GM23338 (cell line): ENCODE results near the gene LMO7. TPM values are rescaled to one million over a fixed set of nuclear protein-coding genes. Genes with fewer than 3 reads are reported as not detected.

Experiments used
- ATAC-seq: fragments of 200-7000 bp; cut with Tn5 transposase; 3 replicates; pipeline ENCODE4 v1.9.1; 2020
- DNase-seq: peaks from one replicate; pipeline ENCODE4 v3.0.0-alpha.2; 2015; ENCODE audit warnings: low spot score
- H2AFZ ChIP-seq: fragments of 200-600 bp; sonication (generic); 2 replicates; pipeline ENCODE4 v1.8.0; 2016; ENCODE audit warnings: antibody characterized with exemption, mild to moderate bottlenecking, moderate library complexity
- H3F3A ChIP-seq: fragments of 200-600 bp; sonication (generic); replicated peaks from 2 replicates; pipeline ENCODE4 v1.8.0; 2017; ENCODE audit warnings: antibody characterized with exemption, mixed run types, low read depth
- H3K27ac ChIP-seq: fragments of 200-600 bp; sonication (generic); 2 replicates; pipeline ENCODE4 v1.6.1; 2016; ENCODE audit warnings: low read depth
- H3K27me3 ChIP-seq: fragments of 200-600 bp; sonication (generic); 2 replicates; pipeline ENCODE4 v1.8.0; 2016; ENCODE audit warnings: mild to moderate bottlenecking, mixed run types, moderate library complexity; ENCODE audit not compliant: insufficient read depth
- H3K36me3 ChIP-seq: fragments of 200-600 bp; sonication (generic); 2 replicates; pipeline ENCODE4 v1.8.0; 2016; ENCODE audit warnings: mild to moderate bottlenecking; ENCODE audit not compliant: insufficient read depth
- H3K4me1 ChIP-seq: fragments of 200-600 bp; sonication (generic); 2 replicates; pipeline ENCODE4 v1.8.0; 2016; ENCODE audit warnings: mild to moderate bottlenecking, moderate library complexity; ENCODE audit not compliant: insufficient read depth
- H3K4me2 ChIP-seq: fragments of 200-600 bp; sonication (generic); 2 replicates; pipeline ENCODE4 v1.7.1; 2017; ENCODE audit warnings: mixed run types
- H3K4me3 ChIP-seq: fragments of 200-600 bp; sonication (generic); 2 replicates; pipeline ENCODE4 v1.6.1; 2016; ENCODE audit warnings: mixed run types
- H3K79me2 ChIP-seq: fragments of 200-600 bp; sonication (generic); replicated peaks from 2 replicates; pipeline ENCODE4 v1.8.0; 2017; ENCODE audit warnings: mild to moderate bottlenecking; ENCODE audit not compliant: insufficient read depth
- H3K9me2 ChIP-seq: fragments of 200-600 bp; sonication (generic); 2 replicates; pipeline ENCODE4 v1.8.0; 2017; ENCODE audit not compliant: insufficient read depth
- H4K20me1 ChIP-seq: fragments of 200-600 bp; sonication (generic); replicated peaks from 2 replicates; pipeline ENCODE4 v1.8.0; 2017; ENCODE audit warnings: mild to moderate bottlenecking; ENCODE audit not compliant: insufficient read depth
- H3K27ac Mint-ChIP-seq: 2 replicates; pipeline ENCODE4 v1.8.0; 2020; ENCODE audit warnings: inconsistent platforms, mild to moderate bottlenecking, moderate library complexity, mixed read lengths
- H3K27me3 Mint-ChIP-seq: 3 replicates; pipeline ENCODE4 v1.8.0; 2022; ENCODE audit warnings: low read depth, mild to moderate bottlenecking, moderate library complexity, mixed read lengths, inconsistent platforms; ENCODE audit not compliant: insufficient read depth, poor library complexity
- H3K36me3 Mint-ChIP-seq: 3 replicates; pipeline ENCODE4 v1.8.0; 2021; ENCODE audit warnings: low read depth, mild to moderate bottlenecking, inconsistent platforms, moderate library complexity, mixed read lengths
- H3K4me1 Mint-ChIP-seq: 3 replicates; pipeline ENCODE4 v1.8.0; 2020; ENCODE audit warnings: mild to moderate bottlenecking, inconsistent platforms, mixed read lengths
- H3K4me3 Mint-ChIP-seq: 3 replicates; pipeline ENCODE4 v1.8.0; 2021; ENCODE audit warnings: moderate library complexity, mild to moderate bottlenecking, inconsistent platforms, mixed read lengths
- H3K9me3 Mint-ChIP-seq: 3 replicates; pipeline ENCODE4 v1.8.0; 2020; ENCODE audit warnings: moderate library complexity, mild to moderate bottlenecking, inconsistent platforms, mixed read lengths
- CREB1 ChIP-seq: fragments of 250-450 bp; sonication (Bioruptor Pico); IDR thresholded peaks from 2 replicates; pipeline ENCODE4 v1.5.0; 2020; ENCODE audit warnings: low read depth, mild to moderate bottlenecking, moderate library complexity
- CTCF ChIP-seq, 2 experiments: fragments of 200-600 bp in 1 of 2; sonication (generic) in 1 of 2; conservative IDR thresholded peaks; 2 replicates each; pipeline versions ENCODE4 v1.5.1 to v1.6.1; 2016 to 2017; ENCODE audit warnings: antibody characterized with exemption in 2 of 2, low read depth in 2 of 2, mild to moderate bottlenecking in 2 of 2, moderate library complexity in 1 of 2
- ETS1 ChIP-seq: IDR thresholded peaks from 2 replicates; pipeline ENCODE4 v1.6.1; 2016; ENCODE audit warnings: antibody characterized with exemption
- EZH2 ChIP-seq: fragments of 200-600 bp; sonication (generic); IDR thresholded peaks from one replicate; pipeline ENCODE4 v1.8.0; 2017; ENCODE audit warnings: antibody characterized with exemption, mild to moderate bottlenecking, low read depth; ENCODE audit not compliant: unreplicated experiment
- EZH2phosphoT487 ChIP-seq: fragments of 200-600 bp; sonication (generic); IDR thresholded peaks from one replicate; pipeline ENCODE4 v1.8.1; 2018; ENCODE audit warnings: antibody characterized with exemption; ENCODE audit not compliant: unreplicated experiment
- JUNB ChIP-seq: IDR thresholded peaks from one replicate; pipeline ENCODE4 v1.6.1; 2016; ENCODE audit warnings: antibody characterized with exemption; ENCODE audit not compliant: unreplicated experiment
- NANOG ChIP-seq: IDR thresholded peaks from 2 replicates; pipeline ENCODE4 v1.6.1; 2016; ENCODE audit warnings: antibody characterized with exemption, borderline replicate concordance
- REST ChIP-seq: IDR thresholded peaks from one replicate; pipeline ENCODE4 v1.6.1; 2018; ENCODE audit warnings: antibody characterized with exemption; ENCODE audit not compliant: unreplicated experiment
- STAT1 ChIP-seq: IDR thresholded peaks from one replicate; pipeline ENCODE4 v1.6.1; 2016; ENCODE audit warnings: antibody characterized with exemption; ENCODE audit not compliant: unreplicated experiment
- ZNF114 ChIP-seq: fragments of 250-450 bp; sonication (Bioruptor Pico); IDR thresholded peaks from 2 replicates; pipeline ENCODE4 v1.5.0; 2020; ENCODE audit warnings: mild to moderate bottlenecking, moderate library complexity
- ZNF331 ChIP-seq: fragments of 250-450 bp; sonication (Bioruptor Pico); IDR thresholded peaks from 2 replicates; pipeline ENCODE4 v1.5.0; 2020; ENCODE audit warnings: low read depth, mild to moderate bottlenecking, moderate library complexity
- ZNF462 ChIP-seq: fragments of 250-450 bp; sonication (Bioruptor Pico); IDR thresholded peaks from 2 replicates; pipeline ENCODE4 v1.5.0; 2020; ENCODE audit warnings: mild to moderate bottlenecking, moderate library complexity
- polyA plus RNA-seq: library from polyadenylated mRNA; unstranded; fragments of >200 nt; fragmentation: Nextera tagmentation; extraction: Ambion mirVana; gene quantifications from 2 replicates; pipeline ENCODE4 v1.2.1, GENCODE V29; 2016
- total RNA-seq: library from RNA; depleted of rRNA; stranded (reverse); fragments of >200 nt; shearing (Covaris generic); gene quantifications from 2 replicates; pipeline ENCODE4 v1.2.3, GENCODE V29; 2014

The LMO7 gene
- total and polyA plus RNA-seq, 2 experiments from 2014 or later = 22.3 to 26.9 TPM

- H3K27ac Mint-ChIP-seq = no peak overlapping the region
- Histone ChIP-seq H3K4me3 (no peak overlapping the region), H3K27me3 (no peaks in the 10 kb centered on the region), H4K20me1 (no peaks in the 10 kb centered on the region), H3K27ac (no peak overlapping the region), H3K4me2 (no peak overlapping the region), H3K36me3 (no peaks in the 10 kb centered on the region), H3K79me2 (no peaks in the 10 kb centered on the region), H2AFZ (no peak overlapping the region), H3F3A (no peaks in the 10 kb centered on the region), H3K9me2 (no peaks in the 10 kb centered on the region; the same call in 1 of the 2 replicates), H3K4me1 (no peaks in the 10 kb centered on the region)
- H3K4me1 Mint-ChIP-seq = peaks cover 4% of the 10 kb centered on the region; the same call in 2 of the 3 replicates
- DNase-seq (no peak), ATAC-seq (no peak)
- TF ChIP-seq ZNF114 (CRISPR knock-in tag) (no peak), EZH2phosphoT487 (no peak), ETS1 (no peak), CTCF (conservative IDR thresholded peaks at IDR 0.05; ENCODE audit: low read depth in 2 of 2) (no peak), ZNF331 (CRISPR knock-in tag) (no peak), ZNF462 (CRISPR knock-in tag) (no peak), CREB1 (CRISPR knock-in tag) (no peak), REST (no peak), EZH2 (no peak), NANOG (no peak), JUNB (no peak), STAT1 (no peak)
- no peaks in the 10 kb centered on the region for H3K27me3 Mint-ChIP-seq
- no peak overlapping the region for H3K4me3 Mint-ChIP-seq
- H3K9me3 Mint-ChIP-seq = no peaks in the 10 kb centered on the region
- peaks cover 14% of the 10 kb centered on the region for H3K36me3 Mint-ChIP-seq
Measured at GRCh38 chr13:75855216-75855615, 219.1 kb downstream of the LMO7 start.
